GM18502 (cell line): Measurements from ENCODE around the gene S1PR4.
"Not testable (repeated sequence)": the region's sequence is repeated elsewhere in the genome, so short reads cannot be mapped to it uniquely, and the experiment has no call there.

Experiments
- ATAC-seq: cut with Tn5 transposase; IDR thresholded peaks from one replicate; pipeline ENCODE4 v1.9.1; 2021; ENCODE audit warnings: mild to moderate bottlenecking; ENCODE audit not compliant: unreplicated experiment, poor library complexity

The S1PR4 gene

GRCh38 chr19:3192684-3193083 is 14.1 kb downstream of the S1PR4 start:
- no peak for ATAC-seq

- ATAC-seq: no peak
These were observed 14.9 kb downstream of the S1PR4 start for GRCh38 chr19:3193256-3194105.

DNA sequence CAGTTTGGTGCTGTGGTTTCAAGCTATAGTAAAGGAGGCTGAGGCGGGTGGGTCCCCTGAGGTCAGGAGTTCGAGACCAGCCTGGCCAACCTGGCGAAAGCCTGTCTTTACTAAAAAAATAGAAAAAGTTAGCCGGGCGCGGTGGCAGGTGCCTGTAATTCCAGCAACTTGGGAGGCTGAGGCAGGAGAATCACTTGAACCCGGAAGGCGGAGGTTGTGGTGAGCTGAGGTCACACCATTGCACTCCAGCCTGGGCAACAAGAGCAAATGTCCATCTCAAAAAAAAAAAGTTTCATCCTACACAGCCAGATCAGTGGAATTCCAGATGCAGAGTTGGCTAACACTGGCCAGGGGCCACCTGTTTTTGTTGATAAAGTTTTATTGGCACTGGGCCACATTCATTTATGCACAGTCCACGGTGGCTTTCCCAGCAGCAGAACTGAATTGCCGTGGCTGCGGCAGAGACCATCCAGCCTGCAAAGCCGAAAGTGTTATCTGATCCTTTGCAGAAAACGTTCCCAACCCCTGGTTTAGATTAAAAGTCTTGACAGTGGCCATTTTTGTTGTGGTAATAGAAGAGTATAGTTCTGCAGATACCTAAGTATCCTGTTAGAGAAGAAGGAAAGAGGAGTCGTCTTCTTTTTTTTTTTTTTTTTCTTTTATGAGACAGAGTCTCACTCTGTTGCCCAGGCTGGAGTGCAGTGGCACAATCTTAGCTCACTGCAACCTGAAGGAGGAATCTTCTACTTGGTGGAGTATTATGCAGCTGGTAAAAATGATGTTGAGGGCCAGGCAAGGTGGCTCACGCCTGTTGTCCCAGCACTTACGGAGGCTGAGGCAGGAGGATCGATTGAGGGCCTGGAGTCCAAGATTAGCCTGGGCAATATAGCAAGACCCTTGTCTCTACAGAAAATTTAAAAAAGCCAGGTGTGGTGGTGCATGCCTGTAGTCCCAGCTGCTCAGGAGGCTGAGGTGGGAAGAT is 15.8 kb downstream of the S1PR4 start:
- ATAC-seq: no peak

- ATAC-seq: no peak
These were observed 17.7 kb downstream of the S1PR4 start for GRCh38 chr19:3196064-3196932.

GRCh38 chr19:3196933-3197205 is 18.3 kb downstream of the S1PR4 start:
- no peak for ATAC-seq

GRCh38 chr19:3198901-3199700 is 20.5 kb downstream of the S1PR4 start:
- no peak for ATAC-seq

GRCh38 chr19:3201072-3201700 is 22.6 kb downstream of the S1PR4 start:
- ATAC-seq: no peak

DNA sequence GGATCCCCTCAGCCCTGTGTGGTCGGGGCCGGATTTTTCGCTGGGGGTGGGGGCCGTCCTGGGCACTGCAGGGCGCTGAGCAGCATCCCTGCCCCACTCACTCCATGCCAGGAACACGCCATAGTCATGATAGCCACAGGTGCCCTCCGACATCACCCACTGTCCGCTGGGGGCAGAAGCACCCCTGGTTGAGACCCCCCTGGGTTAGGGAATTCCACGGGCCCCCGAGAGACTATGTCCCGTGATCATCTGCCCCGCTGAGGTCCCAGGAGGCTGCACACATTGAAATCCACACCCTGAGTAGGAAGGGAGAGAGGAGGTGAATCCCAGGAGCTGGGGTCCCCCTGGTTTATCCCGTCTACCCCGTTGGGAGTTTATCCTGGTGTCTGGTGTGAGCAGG is 23.3 kb downstream of the S1PR4 start:
- ATAC-seq: no peak

DNA sequence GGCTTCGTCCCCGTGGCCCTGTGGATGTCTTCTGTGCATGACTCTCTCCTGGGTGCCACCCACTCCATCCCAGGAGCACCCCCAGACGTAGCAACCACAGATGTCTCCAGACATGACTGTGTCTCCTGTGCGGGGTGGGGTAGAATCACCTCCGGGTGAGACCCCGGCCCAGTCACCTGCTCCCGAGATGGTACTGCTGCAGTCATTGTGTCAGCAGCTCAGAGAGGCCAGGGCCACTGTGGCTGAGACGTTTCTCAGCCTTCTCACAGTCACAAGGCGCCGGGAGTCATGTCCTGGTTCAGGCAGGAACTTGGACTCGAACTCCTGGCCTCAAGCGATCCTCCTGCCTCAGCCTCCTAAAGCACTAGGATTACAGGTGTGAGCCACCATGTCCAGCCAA is 23.8 kb downstream of the S1PR4 start:
- ATAC-seq: no peak

DNA sequence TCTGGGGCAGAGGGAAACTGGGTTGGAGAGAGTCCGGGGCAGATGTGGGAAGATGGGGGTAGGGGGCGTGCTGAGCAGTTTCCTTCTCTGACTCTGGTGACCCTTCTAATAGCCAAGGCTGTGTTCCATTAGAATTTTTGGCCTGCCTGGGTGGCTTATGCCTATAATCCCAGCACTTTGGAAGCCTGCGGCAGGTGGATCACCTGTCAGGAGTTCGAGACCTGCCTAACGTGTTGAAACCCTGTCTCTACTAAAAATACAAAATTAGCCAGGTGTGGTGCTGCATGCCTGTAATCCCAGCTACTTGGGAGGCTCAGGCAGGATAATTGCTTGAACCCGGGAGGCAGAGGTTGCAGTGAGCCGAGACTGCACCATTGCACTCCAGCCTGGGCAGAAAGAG is 24.3 kb downstream of the S1PR4 start:
- not testable (repeated sequence) for ATAC-seq

GRCh38 chr19:3203805-3204645 is 25.5 kb downstream of the S1PR4 start:
- no peak for ATAC-seq

- no peak for ATAC-seq
These were observed 26.2 kb downstream of the S1PR4 start for GRCh38 chr19:3204646-3205275.

DNA sequence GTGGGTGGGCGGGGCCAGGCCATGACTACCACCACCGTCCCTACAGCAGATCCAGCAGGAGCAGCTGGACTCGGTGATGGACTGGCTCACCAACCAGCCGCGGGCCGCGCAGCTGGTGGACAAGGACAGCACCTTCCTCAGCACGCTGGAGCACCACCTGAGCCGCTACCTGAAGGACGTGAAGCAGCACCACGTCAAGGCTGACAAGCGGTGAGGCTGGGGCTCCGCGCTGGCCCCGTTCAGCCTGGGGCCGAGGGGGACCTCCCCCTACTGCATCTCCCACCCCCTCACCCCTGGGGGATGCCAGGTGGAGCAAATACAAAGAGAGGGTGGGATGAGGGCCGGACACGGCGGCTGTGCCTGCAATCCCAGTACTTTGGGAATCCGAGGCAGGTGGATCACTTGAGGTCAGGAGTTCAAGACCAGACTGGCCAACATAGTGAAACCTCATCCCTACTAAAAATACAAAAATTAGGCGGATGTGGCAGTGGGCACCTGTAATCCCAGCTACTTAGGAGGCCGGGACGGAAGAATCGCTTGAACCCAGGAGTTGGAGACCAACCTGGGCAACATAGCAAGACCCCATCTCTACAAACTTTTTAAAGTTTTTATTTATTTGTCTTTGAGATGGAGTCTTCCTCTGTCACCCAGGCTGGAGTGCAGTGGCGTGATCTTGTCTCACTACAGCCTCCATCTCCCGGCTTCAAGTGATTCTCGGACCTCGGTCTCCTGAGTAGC is 27.8 kb downstream of the S1PR4 start:
- ATAC-seq: no peak

DNA sequence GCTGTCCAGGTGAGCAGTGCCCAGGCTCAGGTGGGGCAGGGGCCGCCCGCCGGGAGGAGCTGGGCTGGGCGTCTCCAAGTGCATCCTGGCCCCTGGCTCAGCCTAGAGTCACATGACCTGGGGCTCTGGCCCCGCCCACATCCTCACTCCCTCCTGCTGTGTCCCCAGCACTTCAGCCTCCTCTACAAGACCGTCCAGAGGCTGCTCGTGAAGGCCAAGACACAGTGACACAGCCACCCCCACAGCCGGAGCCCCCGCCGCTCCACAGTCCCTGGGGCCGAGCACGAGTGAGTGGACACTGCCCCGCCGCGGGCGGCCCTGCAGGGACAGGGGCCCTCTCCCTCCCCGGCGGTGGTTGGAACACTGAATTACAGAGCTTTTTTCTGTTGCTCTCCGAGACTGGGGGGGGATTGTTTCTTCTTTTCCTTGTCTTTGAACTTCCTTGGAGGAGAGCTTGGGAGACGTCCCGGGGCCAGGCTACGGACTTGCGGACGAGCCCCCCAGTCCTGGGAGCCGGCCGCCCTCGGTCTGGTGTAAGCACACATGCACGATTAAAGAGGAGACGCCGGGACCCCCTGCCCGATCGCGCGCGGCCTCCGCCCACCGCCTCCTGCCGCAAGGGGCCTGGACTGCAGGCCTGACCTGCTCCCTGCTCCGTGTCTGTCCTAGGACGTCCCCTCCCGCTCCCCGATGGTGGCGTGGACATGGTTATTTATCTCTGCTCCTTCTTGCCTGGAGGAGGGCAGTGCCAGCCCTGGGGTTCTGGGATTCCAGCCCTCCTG is 29.1 kb downstream of the S1PR4 start:
- no peak for ATAC-seq

DNA sequence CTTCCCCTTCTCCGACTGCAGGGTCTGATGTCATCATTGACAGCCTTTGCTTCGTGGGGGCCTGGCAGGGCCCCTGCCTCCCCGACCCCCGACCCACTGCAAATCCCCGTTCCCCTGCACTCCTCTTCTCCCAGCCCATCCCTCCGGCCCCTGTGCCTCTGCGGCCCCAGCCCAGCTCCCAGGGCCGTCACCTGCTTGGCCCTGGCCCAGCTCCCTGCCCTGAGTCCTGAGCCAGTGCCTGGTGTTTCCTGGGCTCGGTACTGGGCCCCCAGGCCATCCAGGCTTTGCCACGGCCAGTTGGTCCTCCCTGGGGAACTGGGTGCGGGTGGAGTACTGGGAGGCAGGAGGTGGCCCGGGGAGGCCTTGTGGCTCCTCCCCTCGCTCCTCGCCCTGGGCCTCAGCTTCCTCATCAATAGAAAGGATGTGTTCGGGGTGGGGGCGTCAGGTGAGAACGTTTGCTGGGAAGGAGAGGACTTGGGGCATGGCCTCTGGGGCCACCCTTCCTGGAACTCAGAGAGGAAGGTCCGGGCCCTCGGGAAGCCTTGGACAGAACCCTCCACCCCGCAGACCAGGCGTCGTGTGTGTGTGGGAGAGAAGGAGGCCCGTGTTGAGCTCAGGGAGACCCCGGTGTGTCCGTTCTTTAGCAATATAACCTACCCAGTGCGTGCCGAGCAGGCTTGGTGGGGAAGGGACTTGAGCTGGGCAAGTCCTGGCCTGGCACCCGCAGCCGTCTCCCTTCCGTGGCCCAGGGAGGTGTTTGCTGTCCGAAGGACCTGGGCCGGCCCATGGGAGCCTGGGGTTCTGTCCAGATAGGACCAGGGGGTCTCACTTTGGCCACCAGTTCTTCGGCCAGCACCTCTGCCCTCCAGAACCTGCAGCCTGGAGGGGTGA is 30.0 kb downstream of the S1PR4 start:
- ATAC-seq: no peak
